ENCODE data around the gene STXBP1.
"Not testable (repeated sequence)": the region's sequence is repeated elsewhere in the genome, so short reads cannot be mapped to it uniquely, and the experiment has no call there.

STXBP1 gene

DNA sequence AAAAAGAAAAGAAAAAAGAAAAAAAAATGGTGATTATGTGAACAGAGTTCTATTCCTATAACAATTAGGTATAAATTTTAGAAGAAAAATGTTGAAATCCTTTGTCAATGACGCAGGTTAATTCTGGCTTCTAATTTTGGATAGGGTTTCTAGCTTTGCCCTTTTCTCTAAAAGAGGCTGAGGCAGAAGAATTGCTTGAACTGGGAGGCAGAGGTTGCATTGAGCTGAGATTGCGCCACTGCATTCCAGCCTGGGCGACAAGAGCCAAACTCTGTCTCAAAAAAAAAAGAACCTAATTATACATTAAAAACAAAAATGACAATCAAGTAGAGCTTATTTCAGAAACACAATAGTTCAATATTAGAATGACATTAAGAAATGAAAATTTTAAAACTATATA lies 2.9 kb downstream of the STXBP1 start:
- DNase-seq (ENCODE audit: low spot score), result no peak

DNA sequence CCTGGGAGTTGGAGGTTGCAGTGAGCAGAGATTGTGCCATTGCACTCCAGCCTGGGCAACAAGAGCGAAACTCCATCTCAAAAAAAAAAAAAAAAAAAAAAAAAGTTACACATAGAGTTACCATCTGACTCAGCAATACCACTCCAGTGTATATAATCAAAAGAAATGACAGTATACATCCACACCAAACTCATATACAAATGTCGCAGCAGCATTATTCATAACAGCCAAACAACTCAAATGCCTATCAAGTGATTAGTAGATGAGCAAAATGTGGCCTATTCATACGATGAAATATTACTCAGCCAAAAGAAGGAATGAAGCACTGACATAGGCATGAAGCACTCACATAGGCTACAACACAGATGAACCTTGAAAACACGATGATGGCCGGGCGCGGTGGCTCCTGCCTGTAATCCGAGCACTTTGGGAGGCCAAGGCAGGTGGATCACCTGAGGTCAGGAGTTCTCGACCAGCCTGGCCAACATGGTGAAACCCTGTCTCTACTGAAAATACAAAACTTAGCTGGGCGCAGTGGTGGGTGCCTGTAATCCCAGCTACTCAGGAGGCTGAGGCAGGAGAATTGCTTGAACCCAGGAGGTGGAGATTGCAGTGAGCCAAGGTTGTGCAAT lies 9.4 kb downstream of the STXBP1 start:
- DNase-seq (ENCODE audit: low spot score), result not testable (repeated sequence)

DNA sequence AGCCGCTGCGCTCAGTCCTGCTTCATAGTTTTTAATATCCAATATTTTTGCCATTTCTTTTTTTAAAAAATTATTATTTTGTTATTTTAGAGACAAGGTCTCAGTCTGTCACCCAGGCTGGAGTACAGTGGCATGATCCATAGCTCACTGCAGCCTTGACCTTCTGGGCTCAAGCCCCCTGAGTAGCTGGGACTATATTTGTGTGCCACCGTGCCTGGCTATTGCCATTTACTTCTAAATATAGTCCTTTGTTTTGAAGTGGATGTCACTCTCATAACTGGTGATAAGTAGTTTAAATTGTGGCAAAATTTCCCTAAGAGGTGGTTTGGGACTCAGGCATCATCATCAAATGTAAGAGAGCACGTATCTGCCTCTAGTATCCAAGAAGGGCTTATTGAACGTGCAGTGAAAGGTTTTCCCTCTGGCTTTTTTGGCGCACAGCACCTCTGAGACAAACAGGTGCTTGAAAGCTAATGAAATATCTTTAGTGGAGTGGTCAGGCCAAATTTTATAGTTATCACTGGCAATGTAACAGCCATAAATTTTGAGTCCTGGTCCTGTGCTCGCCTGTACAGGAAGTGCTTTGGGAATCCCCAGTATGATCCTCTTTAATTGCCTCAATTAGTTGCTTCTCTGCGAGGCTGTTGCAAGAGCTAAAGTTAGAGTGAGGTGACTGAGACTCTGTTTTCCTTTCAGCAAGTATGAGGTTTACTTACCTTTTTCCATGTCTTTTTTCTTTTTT lies 14.8 kb downstream of the STXBP1 start:
- DNase-seq (ENCODE audit: low spot score), result no peak

DNA sequence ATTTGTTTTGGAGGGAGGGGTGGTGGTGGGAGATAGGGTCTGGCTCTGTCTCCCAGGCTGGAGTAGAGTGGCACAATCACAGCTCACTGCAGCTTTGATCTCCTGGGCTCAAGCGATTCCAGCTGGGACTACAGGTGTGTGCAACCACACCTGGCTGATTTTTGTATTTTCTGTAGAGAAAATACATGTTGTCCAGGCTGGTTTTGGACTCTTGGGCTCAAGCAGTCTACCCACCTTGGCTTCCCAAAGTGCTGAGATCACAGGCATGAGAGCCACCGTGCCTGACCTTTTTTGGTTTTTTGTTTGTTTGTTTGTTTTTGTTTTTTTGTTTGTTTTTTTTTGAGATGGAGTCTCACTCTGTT lies 15.4 kb downstream of the STXBP1 start:
- DNase-seq (ENCODE audit: low spot score), result no peak

DNA sequence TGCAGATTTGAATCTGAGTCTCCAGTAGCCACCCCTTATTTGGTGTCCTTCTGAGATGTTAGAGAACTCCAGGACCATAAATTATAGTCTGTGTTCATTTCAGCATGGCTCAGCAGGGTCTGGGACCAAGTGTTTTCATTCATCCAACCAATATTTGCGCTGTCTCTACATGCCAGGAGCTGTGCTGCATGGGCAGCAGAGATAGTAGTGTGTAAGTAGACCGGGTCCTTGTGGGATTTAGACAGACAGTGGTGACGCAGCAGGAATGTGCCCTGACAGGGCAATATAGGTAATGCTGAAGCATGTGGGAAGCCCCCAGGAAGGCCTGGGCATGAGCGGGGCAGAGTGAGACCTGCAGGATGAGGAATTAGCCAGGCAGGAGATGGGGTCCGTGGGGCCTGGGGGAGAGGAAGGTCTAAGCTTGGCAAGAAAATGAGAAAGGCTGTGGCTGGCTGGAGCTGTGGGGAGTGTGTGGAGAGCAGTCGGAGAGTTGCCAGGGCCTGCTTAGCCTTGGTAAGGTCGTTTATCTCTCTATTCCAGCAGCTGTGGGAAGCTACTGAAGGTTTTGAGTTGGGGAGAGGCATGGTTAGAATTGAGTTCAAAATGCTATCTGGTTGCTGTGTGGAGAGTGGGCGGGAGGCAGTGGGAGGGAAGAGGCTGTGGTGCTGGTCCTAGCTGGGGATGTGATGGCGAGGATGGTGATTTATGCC lies 16.8 kb downstream of the STXBP1 start:
- DNase-seq (ENCODE audit: low spot score), result no peak

DNA sequence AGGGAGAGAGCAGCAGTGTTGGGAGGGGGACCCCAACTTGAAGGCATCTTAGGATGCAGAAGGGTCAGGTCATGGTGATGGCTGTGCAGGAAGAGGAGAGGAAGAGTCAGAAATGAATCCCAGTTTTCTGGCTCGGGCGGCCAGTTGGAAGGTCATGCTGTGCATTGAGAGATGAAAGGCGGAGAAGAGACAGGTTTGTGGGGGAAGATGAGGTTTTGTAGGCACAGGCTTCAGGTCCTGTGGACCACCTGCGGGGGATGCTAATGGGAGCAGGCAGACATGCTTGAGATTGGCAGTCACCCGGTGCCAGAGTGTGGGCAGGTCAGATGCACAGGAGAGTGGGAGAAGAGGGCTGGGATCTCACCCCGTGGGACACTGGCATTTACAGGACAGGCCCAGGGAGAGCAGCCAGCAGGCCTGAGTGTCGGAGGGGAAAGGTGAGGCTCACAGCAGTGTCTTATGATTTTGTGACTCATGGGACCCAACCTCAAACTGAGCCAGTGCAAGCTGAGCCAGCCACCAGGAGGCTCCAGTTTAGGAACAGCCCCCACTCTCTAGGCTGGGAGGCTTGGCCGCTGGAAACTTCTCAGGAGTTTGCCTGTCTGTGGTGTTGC lies 17.5 kb downstream of the STXBP1 start:
- DNase-seq (ENCODE audit: low spot score), result no peak

DNA sequence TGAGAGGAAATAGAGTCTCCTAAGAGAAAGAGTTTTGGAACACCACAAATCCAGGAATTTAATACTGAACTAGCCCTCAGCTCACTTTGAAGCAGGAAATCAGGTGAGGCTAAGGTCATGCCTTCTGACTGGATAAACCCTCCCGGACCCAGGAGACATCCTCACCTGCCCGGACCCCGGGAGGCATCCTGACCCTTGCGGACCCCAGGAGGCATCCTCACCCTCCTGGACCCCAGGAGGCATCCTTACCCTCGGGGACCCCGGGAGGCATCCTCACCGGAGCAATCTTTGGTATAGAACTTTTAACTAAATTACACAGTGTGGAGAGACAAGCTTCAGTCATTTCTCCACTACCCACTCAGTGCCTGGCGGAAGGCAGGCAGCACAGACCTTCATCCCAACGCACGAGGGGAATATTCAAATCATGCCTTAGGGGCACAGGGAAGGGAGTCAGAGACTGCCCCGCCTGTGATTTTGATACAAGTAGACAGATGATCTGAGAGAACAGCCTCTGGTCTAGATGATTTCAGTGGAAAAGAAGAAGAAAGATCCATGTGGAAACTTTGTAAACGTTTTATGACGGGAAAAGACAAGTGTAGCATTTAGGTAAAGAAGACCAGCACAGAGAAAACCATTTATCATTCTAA lies 21.3 kb downstream of the STXBP1 start:
- no peak for DNase-seq (ENCODE audit: low spot score)

DNA sequence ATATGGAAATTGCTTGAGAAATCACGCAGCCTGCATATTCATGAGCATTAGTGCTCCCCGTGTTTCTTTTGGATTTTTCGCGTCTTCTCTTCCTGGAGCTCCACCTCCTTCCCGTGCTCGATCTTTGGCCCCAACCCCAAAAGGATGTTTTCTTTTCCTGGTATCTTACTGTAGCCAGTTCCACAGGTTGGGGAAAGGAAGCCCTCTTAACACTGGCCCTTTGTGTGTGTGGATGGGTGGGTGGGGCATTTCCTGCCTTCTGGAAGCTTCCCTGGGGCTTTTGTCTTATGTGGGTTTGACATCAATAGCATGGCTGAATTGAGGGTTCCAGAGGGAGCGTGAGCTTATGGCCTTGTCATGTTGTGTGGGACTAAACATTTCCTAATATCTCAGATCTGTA lies 21.9 kb downstream of the STXBP1 start:
- no peak for DNase-seq (ENCODE audit: low spot score)

DNA sequence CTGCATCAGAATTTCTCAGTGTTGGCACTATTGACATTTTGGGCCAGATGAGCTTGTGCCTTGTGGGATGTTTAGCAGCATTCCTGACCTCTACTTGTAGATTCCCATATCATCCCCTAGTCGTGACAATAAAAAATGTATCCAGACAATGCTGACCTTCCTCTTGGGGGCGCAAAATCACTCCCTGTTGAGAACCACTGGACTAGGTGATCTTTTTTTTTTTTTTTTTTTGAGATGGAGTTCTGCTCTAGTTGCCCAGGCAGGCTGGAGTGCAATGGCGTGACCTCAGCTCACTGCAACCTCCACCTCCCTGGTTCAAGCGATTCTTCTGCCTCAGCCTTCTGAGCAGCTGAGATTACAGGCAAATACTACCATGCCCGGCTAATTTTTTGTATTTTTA lies 22.6 kb downstream of the STXBP1 start:
- no peak for DNase-seq (ENCODE audit: low spot score)

DNA sequence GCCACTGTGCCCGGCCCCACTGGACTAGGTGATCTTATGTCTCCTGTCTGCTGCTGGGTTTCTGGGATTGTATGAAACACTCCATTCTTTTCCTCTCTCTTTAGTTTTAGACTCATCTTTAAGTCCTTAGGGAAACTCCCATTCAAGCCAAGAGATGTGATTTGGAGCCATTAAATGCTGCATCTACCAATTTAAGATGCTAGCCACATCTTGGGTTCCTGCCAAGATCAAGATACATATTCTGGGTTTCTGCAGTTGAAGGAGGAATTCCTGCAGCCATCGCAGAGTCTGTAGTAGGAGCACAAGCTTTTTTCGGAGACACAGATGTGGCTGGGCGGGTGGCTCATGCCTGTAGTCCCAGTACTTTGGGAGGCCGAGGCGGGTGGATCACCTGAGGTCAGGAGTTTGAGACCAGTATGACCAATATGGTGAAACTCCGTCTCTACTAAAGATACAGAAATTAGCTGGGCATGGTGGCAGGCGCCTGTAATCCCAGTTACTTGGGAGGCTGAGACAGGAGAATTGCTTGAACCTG lies 23.2 kb downstream of the STXBP1 start:
- no peak for DNase-seq (ENCODE audit: low spot score)

DNA sequence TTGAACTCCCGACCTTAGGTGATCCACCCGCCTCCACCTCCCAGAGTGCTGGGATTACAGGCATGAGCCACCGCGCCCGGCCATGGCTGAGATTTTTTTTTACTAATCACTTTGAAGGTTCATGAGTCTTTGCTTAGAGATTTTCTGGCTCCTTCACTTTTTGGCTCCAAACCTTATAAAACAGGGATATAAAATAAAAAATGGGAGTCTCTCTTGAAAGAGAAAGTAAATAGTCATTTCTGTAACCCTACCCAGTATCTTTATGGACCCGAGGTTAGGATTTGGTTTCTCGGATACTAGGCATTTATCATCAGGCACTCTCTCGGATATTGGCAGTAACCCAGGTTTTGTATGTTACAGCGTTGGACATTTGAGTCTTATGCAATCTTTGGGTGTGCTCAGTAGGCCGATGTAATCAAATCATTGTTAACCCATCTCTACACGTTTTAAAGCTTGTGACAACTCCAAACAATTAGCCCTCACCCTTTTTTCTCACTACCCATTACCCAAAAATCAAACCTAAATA lies 25.3 kb downstream of the STXBP1 start:
- peak; percentile 73 for DNase-seq (ENCODE audit: low spot score)

DNA sequence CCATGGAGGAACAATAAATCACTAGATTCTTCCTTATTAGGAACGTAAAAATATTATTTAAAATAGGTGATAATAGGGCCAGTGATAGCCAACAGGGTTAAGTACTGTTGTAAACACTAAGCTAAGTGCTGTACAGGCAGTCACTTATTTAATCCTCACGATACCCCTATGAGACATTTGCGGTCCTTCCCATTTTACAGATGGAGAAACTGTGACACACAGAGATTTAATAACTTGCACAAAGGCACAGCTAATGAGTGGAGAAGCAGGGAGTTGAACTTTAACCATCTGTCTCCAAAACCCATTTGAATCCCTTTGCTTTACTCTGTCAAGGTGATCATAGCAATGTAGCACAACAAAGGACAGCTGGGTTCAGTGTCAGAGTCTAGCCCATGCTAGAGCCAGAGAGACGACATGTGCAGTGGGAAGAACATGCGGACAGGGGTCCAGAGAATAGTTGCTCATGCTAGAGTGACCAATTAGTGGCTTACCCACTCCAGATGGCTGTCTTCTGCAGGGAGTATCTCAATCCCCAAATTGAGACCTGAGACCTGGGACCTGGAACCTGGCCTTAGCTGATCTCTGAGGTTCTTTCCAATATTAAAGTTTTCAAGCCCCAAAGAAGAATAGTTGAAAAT lies 28.9 kb downstream of the STXBP1 start:
- no peak for DNase-seq (ENCODE audit: low spot score)

DNA sequence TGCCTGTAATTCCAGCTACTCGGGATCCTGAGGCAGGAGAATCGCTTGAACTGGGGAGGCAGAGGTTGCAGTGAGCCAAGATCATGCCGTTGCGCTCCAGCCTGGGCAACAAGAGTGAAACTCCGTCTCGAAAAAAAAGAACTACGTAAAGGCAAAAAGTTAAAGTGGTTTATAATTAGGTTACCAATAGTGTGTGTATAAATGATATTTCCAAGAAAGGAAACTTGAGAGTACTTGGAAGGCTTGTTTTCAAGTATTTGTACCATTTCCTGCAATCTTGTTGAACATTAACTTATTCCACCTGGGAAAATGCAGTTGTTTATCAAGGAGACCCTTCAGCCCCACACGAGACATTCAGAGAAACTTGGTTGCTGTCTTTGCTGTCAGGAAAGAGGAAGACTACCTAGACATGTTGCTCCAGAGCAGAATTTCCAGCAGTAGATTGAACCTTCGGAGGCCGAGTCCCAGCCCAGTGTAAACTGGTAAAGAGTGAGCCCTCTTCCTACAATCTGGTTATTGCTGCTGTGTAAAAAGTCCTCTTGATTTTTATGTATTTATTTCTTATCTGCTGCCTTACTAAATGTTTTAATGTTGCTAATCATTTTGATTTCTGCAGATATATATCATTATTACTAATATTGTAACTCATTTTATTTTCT lies 30.1 kb downstream of the STXBP1 start:
- DNase-seq (ENCODE audit: low spot score), result no peak

DNA sequence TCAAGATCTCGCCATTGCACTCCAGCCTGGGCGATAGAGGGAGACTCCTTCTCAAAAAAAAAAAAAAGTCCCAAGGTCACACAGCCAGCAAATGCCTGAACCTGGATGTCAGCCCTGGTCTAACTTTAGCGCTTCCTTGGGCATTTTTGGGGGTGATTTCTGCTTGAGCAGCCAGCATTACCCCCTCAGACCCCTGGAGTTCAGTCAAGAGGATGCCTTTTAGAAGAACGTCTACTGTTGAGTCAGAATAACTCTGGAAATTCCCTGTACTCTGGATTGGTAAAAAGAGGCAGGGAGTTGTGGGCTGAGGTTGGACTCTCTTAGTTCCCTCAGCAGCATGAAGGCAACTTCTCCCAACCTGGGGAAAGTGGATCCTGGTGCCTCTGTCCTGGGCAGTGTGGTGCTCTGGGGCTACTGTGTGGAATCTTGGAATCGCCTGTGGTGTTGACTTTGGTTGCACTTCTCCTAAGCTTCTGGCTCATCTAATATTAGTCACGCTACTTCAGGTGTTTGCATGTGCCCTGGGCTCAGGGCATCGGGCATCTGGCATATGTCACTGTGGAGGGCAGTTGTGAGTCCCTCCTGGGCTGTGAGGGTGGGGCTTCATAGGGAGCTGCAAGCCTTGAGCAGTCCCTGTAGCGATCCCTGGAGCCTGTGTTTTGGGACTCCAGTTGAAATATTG lies 32.2 kb downstream of the STXBP1 start:
- no peak for DNase-seq (ENCODE audit: low spot score)

DNA sequence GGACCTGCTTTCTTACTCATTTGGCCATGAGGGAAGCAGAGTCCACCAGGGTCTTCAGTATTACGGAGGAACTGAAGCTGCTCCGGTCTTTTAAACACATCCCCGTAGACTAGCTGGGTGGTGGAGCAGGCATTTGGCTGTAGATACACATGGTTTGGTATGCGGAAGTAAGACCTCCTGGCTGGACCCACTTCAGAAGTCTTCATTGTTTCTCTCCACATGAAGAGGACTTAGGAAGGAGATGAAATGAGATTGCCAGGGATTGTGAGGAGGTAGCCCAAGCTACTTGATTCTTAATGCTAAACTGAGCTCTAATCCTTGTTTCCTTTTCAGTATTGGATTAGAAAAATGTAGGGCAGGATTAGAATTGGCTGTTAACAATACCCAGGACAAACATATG lies 32.9 kb downstream of the STXBP1 start:
- DNase-seq (ENCODE audit: low spot score), result peak; percentile 63

DNA sequence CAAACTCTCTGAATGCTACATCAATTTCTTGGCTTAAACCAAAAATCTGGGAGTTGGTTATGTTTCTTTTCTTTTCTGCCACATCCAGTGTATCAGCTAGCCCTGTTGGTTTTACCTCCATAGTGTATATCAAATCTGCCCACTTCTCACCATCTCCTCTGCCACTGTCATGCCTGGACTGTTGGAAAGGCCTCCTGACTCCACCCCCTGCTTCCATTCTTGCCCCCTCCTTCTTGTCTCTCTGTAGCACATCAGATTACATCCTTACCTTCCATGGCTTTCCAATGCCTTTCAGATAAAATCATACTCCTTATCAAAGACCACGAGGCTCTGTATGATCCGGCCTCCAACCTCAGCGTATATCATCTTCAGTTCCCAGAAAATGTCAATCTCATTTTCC lies 35.4 kb downstream of the STXBP1 start:
- no peak for DNase-seq (ENCODE audit: low spot score)

DNA sequence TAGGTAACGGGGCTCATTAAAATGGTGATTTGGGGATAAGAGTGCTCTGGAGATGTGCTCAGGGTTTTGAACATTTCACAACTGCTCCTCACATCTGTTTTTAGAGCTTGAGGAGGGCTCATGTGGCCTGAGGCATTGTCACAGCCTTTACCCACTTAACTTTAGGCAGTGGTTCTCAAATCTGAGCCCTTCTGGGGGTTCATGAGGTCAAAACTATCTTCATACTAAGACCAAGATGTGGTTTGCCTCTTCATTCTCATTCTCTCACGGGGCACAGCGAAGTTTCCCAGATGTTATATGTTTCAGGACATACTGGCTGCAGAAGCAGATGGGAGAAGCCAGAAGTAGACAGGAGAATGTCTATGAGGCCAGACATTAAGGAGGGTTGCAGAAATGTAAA lies 38.4 kb downstream of the STXBP1 start:
- no peak for DNase-seq (ENCODE audit: low spot score)

DNA sequence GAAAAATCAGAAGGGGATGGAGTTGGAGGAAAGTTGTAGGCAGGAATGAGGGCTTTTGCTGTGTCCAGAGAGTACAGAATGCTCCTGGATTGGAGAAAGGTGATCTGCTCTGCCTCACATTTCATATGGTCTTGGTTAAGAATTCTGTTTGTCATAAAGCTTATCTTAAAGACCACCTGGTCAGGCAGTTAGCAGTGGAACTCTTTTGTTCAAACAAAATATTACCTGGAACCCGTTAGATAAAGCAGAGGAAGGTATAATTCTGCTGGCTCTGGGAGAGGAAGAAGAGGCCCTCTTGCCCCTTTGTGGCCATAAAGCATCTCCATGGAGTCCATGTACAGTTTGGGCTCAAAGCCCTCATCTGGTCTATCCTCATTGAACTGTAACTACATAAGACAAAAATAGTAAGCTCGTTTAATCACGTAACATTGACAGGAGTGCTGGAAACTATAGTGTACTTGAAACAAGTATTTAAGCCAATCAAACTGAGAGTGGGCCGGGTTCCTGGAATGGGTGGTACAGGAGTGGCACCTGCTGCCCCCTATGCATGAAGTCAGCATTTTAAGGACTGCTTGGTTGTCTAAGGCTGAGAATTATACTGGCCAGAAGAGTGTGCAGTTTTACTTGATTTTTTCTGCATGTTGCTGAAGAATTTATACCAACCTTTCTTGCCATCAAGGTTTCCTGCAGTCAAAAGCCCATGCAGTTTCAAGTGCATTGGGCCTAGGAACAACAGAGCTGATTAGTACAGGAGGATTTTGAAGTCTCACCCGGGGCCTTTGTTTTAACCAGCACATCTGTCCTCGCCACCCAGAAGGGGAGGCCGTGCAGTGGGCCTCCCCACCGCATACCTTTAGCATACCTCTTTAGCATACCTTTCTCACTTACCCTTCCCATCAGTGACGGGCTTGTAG lies 39.9 kb downstream of the STXBP1 start:
- DNase-seq (ENCODE audit: low spot score), result no peak

DNA sequence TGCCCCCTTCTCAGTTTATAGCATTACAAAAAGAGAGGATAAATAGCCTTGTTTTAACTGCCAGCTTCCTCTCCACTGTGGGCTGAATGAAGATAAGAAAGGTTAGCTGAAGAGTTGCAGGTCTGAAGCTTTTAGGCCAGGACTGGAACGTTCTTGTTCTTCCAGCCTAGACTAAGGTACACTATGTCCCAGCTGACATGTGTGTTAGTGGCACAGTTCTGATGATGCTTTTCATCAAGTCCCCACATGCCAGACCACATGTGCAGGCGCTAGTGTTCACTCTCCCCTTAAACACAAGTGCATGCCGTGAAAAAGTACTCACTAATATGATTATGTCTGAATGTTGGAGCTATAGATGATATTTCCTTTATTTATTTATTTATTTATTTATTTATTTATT lies 40.7 kb downstream of the STXBP1 start:
- no peak for DNase-seq (ENCODE audit: low spot score)

Measured in GM03348 (cell line).